K562 (cell line): Measurements from ENCODE around the gene PLXND1. TPM values are rescaled to one million over a fixed set of nuclear protein-coding genes. Genes with fewer than 3 reads are reported as not detected.

Experiments used
- ATAC-seq: fragments of 200-7000 bp; cut with Tn5 transposase; 3 replicates; pipeline ENCODE4 v1.9.1; 2020; ENCODE audit warnings: moderate library complexity
- BruUV-seq: library from RNA; stranded (reverse); fragments of 400-500 nt; replicated peaks from 2 replicates; lab custom pipeline; 2021; lab: Mats Ljungman, UMichigan
- CTCF ChIA-PET: fragments of 300-600 bp; formaldehyde crosslinking; extraction: SDS; loops from one replicate; lab custom pipeline; 2021; ENCODE audit warnings: low intra/inter-chr PET ratio; lab: Yijun Ruan, JAX
- POLR2A ChIA-PET: fragments of 300-600, 350-650 bp; sonication (Branson Sonifier 250); formaldehyde crosslinking; extraction: SDS; loops from one replicate; lab custom pipeline; 2021; ENCODE audit warnings: antibody characterized with exemption, inconsistent platforms; lab: Yijun Ruan, JAX
- DNase-seq, 4 experiments: peaks; one replicate each; pipeline versions ENCODE4 v3.0.0 to v3.0.0-alpha.2; 2011 to 2018; ENCODE audit warnings: low spot score in 3 of 4, mixed read lengths in 3 of 4; ENCODE audit errors: extremely low read depth in 1 of 4
- FAIRE-seq: peaks from 2 replicates; lab custom pipeline; 2011; peaks lifted over from hg19 to GRCh38; lab: Jason Lieb, UNC
- H2AFZ ChIP-seq: 2 replicates; pipeline ENCODE4 v1.6.0; 2011; ENCODE audit warnings: low read depth, low read length, control low read depth, inconsistent platforms
- H3K27ac ChIP-seq: fragments of 200-600 bp; 3 replicates; pipeline ENCODE4 v1.8.0; 2011; ENCODE audit warnings: low read depth, mild to moderate bottlenecking, control low read depth, inconsistent platforms, low read length, moderate library complexity, mixed read lengths; ENCODE audit errors: extremely low read depth
- H3K27me3 ChIP-seq, 2 experiments: fragments of 300-600 bp in 1 of 2; 2 replicates in 1 of 2; 3 replicates in 1 of 2; pipeline versions ENCODE4 v1.6.0 to v1.8.0; 2011; ENCODE audit warnings: inconsistent platforms in 2 of 2, low read length in 2 of 2, mild to moderate bottlenecking in 1 of 2, mixed read lengths in 1 of 2, moderate library complexity in 1 of 2; ENCODE audit not compliant: control insufficient read depth in 2 of 2, insufficient read depth in 2 of 2
- H3K36me3 ChIP-seq: fragments of 300-600 bp; 3 replicates; pipeline ENCODE4 v1.8.0; 2011; ENCODE audit warnings: mild to moderate bottlenecking, low read length, inconsistent platforms; ENCODE audit not compliant: control insufficient read depth, insufficient read depth
- H3K4me1 ChIP-seq, 2 experiments: fragments of 200-600 bp in 1 of 2; replicated peaks in 1 of 2; 2 replicates in 1 of 2; 3 replicates in 1 of 2; pipeline versions ENCODE4 v1.5.1 to v1.8.0; 2011; ENCODE audit warnings: inconsistent platforms in 2 of 2, low read length in 2 of 2, mild to moderate bottlenecking in 1 of 2, mixed read lengths in 1 of 2, moderate library complexity in 1 of 2; ENCODE audit not compliant: control insufficient read depth in 2 of 2, insufficient read depth in 2 of 2
- H3K4me2 ChIP-seq: 2 replicates; pipeline ENCODE4 v1.6.1; 2011; ENCODE audit warnings: low read length, control low read depth, inconsistent platforms, mixed read lengths; ENCODE audit not compliant: insufficient read depth
- H3K4me3 ChIP-seq: fragments of 200-600 bp; sonication (generic), shearing (Covaris generic); 2 replicates; pipeline ENCODE4 v1.5.1; 2016; ENCODE audit warnings: control low read depth, inconsistent platforms
- H3K79me2 ChIP-seq: fragments of 200-600 bp; 3 replicates; pipeline ENCODE4 v1.8.0; 2011; ENCODE audit warnings: low read length, inconsistent platforms; ENCODE audit not compliant: control insufficient read depth, insufficient read depth
- H3K9ac ChIP-seq, 2 experiments: 2 replicates each; pipeline versions ENCODE4 v1.6.0 to v1.6.1; 2011; ENCODE audit warnings: low read depth in 2 of 2, low read length in 2 of 2, control low read depth in 1 of 2, inconsistent platforms in 1 of 2, mild to moderate bottlenecking in 1 of 2, mixed read lengths in 1 of 2; ENCODE audit not compliant: insufficient read depth in 1 of 2
- H3K9me1 ChIP-seq: one replicate; pipeline ENCODE4 v1.6.0; 2011; ENCODE audit warnings: inconsistent platforms, mild to moderate bottlenecking, low read length, moderate library complexity; ENCODE audit not compliant: control insufficient read depth, insufficient read depth
- H3K9me3 ChIP-seq: replicated peaks from 2 replicates; pipeline ENCODE4 v1.5.1; 2011; ENCODE audit warnings: low read depth, low read length, inconsistent platforms; ENCODE audit not compliant: control insufficient read depth, insufficient read depth
- H4K20me1 ChIP-seq: replicated peaks from 2 replicates; pipeline ENCODE4 v1.6.1; 2011; ENCODE audit warnings: low read length, inconsistent platforms, mixed read lengths; ENCODE audit not compliant: control insufficient read depth, insufficient read depth
- ADNP ChIP-seq: fragments of 200-800 bp; sonication (Bioruptor generic); IDR thresholded peaks from 2 replicates; pipeline ENCODE4 v1.6.1; 2016; ENCODE audit warnings: missing genetic modification characterization, missing compliant biosample characterization
- BCOR ChIP-seq: fragments of 450-650 bp; IDR thresholded peaks from 2 replicates; pipeline ENCODE4 v1.6.1; 2016
- EGR1 ChIP-seq: fragments of 450-650 bp; conservative IDR thresholded peaks from 2 replicates; pipeline ENCODE4 v1.6.1; 2017; ENCODE audit warnings: mild to moderate bottlenecking
- KDM1A ChIP-seq, 2 experiments: fragments of 450-650 bp; IDR thresholded peaks; 2 replicates each; pipeline ENCODE4 v1.6.1; 2016; ENCODE audit warnings: mild to moderate bottlenecking in 2 of 2
- RBM25 ChIP-seq: fragments of 200-400 bp; formaldehyde crosslinking; IDR thresholded peaks from 2 replicates; pipeline ENCODE4 v1.6.1; 2018; ENCODE audit warnings: low read length, low read depth, moderate library complexity; ENCODE audit not compliant: severe bottlenecking
- RCOR1 ChIP-seq, 2 experiments: IDR thresholded peaks; 2 replicates each; pipeline ENCODE4 v1.6.1; 2012; ENCODE audit warnings: low read depth in 2 of 2, low read length in 2 of 2, borderline replicate concordance in 1 of 2, improper control_type of control experiment in 1 of 2
- ZBTB43 ChIP-seq: sonication (generic); formaldehyde crosslinking; IDR thresholded peaks from 2 replicates; pipeline ENCODE4 v1.8.0; 2023; ENCODE audit warnings: mild to moderate bottlenecking, missing genetic modification reagents
- ZNF764 ChIP-seq: fragments of 250-450 bp; sonication (Bioruptor Pico); IDR thresholded peaks from 2 replicates; pipeline ENCODE4 v1.4.0; 2020; ENCODE audit warnings: low read depth, mild to moderate bottlenecking, moderate library complexity
- WGBS: fragments of 100-300 bp; shearing (Covaris generic); methylation state at CpG from one replicate; pipeline ENCODE4 v1.1.6; 2016; ENCODE audit warnings: low coverage, mixed read lengths; ENCODE audit not compliant: insufficient coverage; ENCODE audit errors: missing lambda C conversion rate; 5-methylcytosine and 5-hydroxymethylcytosine counted together
- in situ Hi-C: fragments of 300-500 bp; cut with MboI; formaldehyde crosslinking; loops from 4 replicates; pipeline ENCODE4 v1.15.0; 2018; ENCODE audit warnings: inconsistent platforms, mixed read lengths
- intact Hi-C: fragments of 100-400 bp; cut with micrococcal nuclease; formaldehyde crosslinking; loops from 2 replicates; pipeline ENCODE4 v1.14.2; 2022
- polyA plus RNA-seq, 8 experiments: library from polyadenylated mRNA; depleted of rRNA in 4 of 8; stranded (reverse) in 5 of 8; unstranded in 3 of 8; fragments of >200 nt; fragmentation: Nextera tagmentation in 2 of 8; fragmentation: Illumina TruSeq in 1 of 8; extraction: Ambion mirVana in 2 of 8; extraction: Trizol in 1 of 8; gene quantifications; 2 replicates each; pipeline versions ENCODE4 v1.2.1 to v1.2.3, GENCODE V29; 2011 to 2014; ENCODE audit warnings: inconsistent platforms in 1 of 8, missing spikeins in 1 of 8
- total RNA-seq, 7 experiments: library from RNA; depleted of rRNA in 6 of 7; stranded (reverse); fragments of >200 nt in 6 of 7; fragmentation: Illumina TruSeq in 2 of 7; extraction: Trizol in 2 of 7; gene quantifications; 2 replicates each; pipeline versions ENCODE4 v1.2.1 to v1.2.3, GENCODE V29; 2011 to 2021; ENCODE audit warnings: low replicate concordance in 1 of 7

PLXND1 gene
- total and polyA plus RNA-seq, 9 of the 15 experiments (the other 6 are each of a cell fraction or from before 2014, with no cell fraction given), result 0.34 to 28.8 (median 14.0) TPM

GRCh38 chr3:129598484-129598883 lies 8.0 kb downstream of the PLXND1 start:
- POLR2A ChIA-PET, result no interaction called here
- Histone ChIP-seq H3K9me3 (no peaks in the 10 kb centered on the region), H3K79me2 (peaks cover 75% of the 10 kb centered on the region), H3K9me1 (no peaks in the 10 kb centered on the region), H4K20me1 (peaks cover 4% of the 10 kb centered on the region; the same call in 1 of the 2 replicates), H2AFZ (no peak overlapping the region), H3K4me2 (no peak overlapping the region), H3K9ac (peak overlapping the region in 1 of 2 experiments; percentile 72; a peak in 1 of 4 replicates), H3K27ac (no peak overlapping the region; the same call in 2 of the 3 replicates), H3K36me3 (peaks cover 5% of the 10 kb centered on the region; the same call in 1 of the 3 replicates)
- DNase-seq, result no peak
- CTCF ChIA-PET, result no interaction called here
- WGBS, result 89% methylated on average over 7 of the region's 11 CpGs
- no TSS peak for BruUV-seq
- intact Hi-C loops (no loop called here), in situ Hi-C loops (no loop called here)
- no peak for FAIRE-seq
- ATAC-seq, result no peak
- TF ChIP-seq KDM1A (IDR thresholded peaks at IDR 0.05), result peak; percentile 58 to 83
- TF ChIP-seq RBM25, result peak; percentile 85
- TF ChIP-seq ADNP (tag), result peak; percentile 71
- TF ChIP-seq ZBTB43, result no peak
- TF ChIP-seq EGR1, result peak; percentile 12; the same call in 1 of the 2 replicates
- TF ChIP-seq RCOR1 (IDR thresholded peaks at IDR 0.05; ENCODE audit: borderline replicate concordance in 1 of 2, low read depth in 2 of 2, low read length in 2 of 2), result peak in 1 of 2 experiments; percentile 33; a peak in 1 of 4 replicates
- no peak for TF ChIP-seq ZNF764 (CRISPR knock-in tag)
- TF ChIP-seq BCOR, result peak; percentile 75; the same call in 1 of the 2 replicates
- TF ChIP-seq, all 486 proteins: peak for 6
- Histone ChIP-seq H3K4me1 (peaks cover 35 to 70% of the 10 kb centered on the region in 2 experiments), H3K27me3 (no peaks in the 10 kb centered on the region), H3K4me3 (no peak overlapping the region)
